HG03442 (cell line): ENCODE results near the gene CAPN14.
"Not testable (repeated sequence)": the region's sequence is repeated elsewhere in the genome, so short reads cannot be mapped to it uniquely, and the experiment has no call there.

Experiments
- ATAC-seq: cut with Tn5 transposase; IDR thresholded peaks from one replicate; pipeline ENCODE4 v1.9.1; 2021; ENCODE audit warnings: mild to moderate bottlenecking, moderate library complexity; ENCODE audit not compliant: unreplicated experiment

The CAPN14 gene

GRCh38 chr2:31200972-31201371 is 16.3 kb downstream of the CAPN14 start:
- no peak for ATAC-seq

GRCh38 chr2:31199206-31199605 is 18.1 kb downstream of the CAPN14 start:
- ATAC-seq: no peak

GRCh38 chr2:31197669-31198068 is 19.6 kb downstream of the CAPN14 start:
- ATAC-seq: no peak

GRCh38 chr2:31197166-31197565 is 20.1 kb downstream of the CAPN14 start:
- ATAC-seq: no peak

- no peak for ATAC-seq
These were observed 20.7 kb downstream of the CAPN14 start for GRCh38 chr2:31196622-31197021.

- no peak for ATAC-seq
These were observed 23.5 kb downstream of the CAPN14 start for GRCh38 chr2:31193806-31194205.

- ATAC-seq: no peak
These were observed 24.4 kb downstream of the CAPN14 start for GRCh38 chr2:31192851-31193392.

- no peak for ATAC-seq
These were observed 24.9 kb downstream of the CAPN14 start for GRCh38 chr2:31192396-31192795.

GRCh38 chr2:31191931-31192330 is 25.4 kb downstream of the CAPN14 start:
- no peak for ATAC-seq

GRCh38 chr2:31190188-31190587 is 27.1 kb downstream of the CAPN14 start:
- ATAC-seq: no peak

- ATAC-seq: no peak
These were observed 28.2 kb downstream of the CAPN14 start for GRCh38 chr2:31189141-31189540.

- ATAC-seq: no peak
These were observed 29.2 kb downstream of the CAPN14 start for GRCh38 chr2:31188131-31188530.

GRCh38 chr2:31187166-31187565 is 30.1 kb downstream of the CAPN14 start:
- ATAC-seq: no peak

GRCh38 chr2:31183973-31184372 is 33.3 kb downstream of the CAPN14 start:
- ATAC-seq: not testable (repeated sequence)

- no peak for ATAC-seq
These were observed 40.6 kb downstream of the CAPN14 start for GRCh38 chr2:31176742-31177141.

GRCh38 chr2:31171142-31171541 is 46.2 kb downstream of the CAPN14 start:
- no peak for ATAC-seq

GRCh38 chr2:31170071-31170698 is 47.1 kb downstream of the CAPN14 start:
- peak; percentile 73 for ATAC-seq

- ATAC-seq: no peak
These were observed 49.0 kb downstream of the CAPN14 start for GRCh38 chr2:31168291-31168690.

GRCh38 chr2:31166925-31167324 is 50.4 kb downstream of the CAPN14 start:
- ATAC-seq: no peak

- ATAC-seq: no peak
These were observed 54.2 kb downstream of the CAPN14 start for GRCh38 chr2:31163011-31163539.

- ATAC-seq: no peak
These were observed 55.7 kb downstream of the CAPN14 start for GRCh38 chr2:31161637-31162036.

GRCh38 chr2:31151501-31151900 is 65.8 kb downstream of the CAPN14 start:
- no peak for ATAC-seq
